IgD-negative memory B cell (primary cell): ENCODE data around the gene CHD1. TPM values are rescaled to one million over a fixed set of nuclear protein-coding genes. Genes with fewer than 3 reads are reported as not detected.
A peak's percentile ranks its signal among the peaks of the same experiment; 100 is the strongest.

Experiments used
- H3K27ac Mint-ChIP-seq, 3 donors: one replicate each; pipeline ENCODE4 v1.8.0; 2020 to 2022; ENCODE audit warnings: mild to moderate bottlenecking in 3 of 3, mixed read lengths in 3 of 3, moderate library complexity in 1 of 3
- H3K27me3 Mint-ChIP-seq: one replicate; pipeline ENCODE4 v1.8.0; 2021; ENCODE audit warnings: mixed read lengths
- H3K36me3 Mint-ChIP-seq: one replicate; pipeline ENCODE4 v1.8.0; 2020; ENCODE audit warnings: mild to moderate bottlenecking, mixed read lengths
- H3K4me1 Mint-ChIP-seq, 3 donors: one replicate each; pipeline ENCODE4 v1.8.0; 2020 to 2022; ENCODE audit warnings: mixed read lengths in 3 of 3, mild to moderate bottlenecking in 1 of 3
- H3K4me3 Mint-ChIP-seq, 4 donors: one replicate each; pipeline ENCODE4 v1.8.0; 2020 to 2022; ENCODE audit warnings: mild to moderate bottlenecking in 4 of 4, mixed read lengths in 4 of 4, moderate library complexity in 3 of 4
- H3K9me3 Mint-ChIP-seq, 3 donors: one replicate each; pipeline ENCODE4 v1.8.0; 2020 to 2021; ENCODE audit warnings: mixed read lengths in 3 of 3, mild to moderate bottlenecking in 1 of 3
- polyA plus RNA-seq: library from polyadenylated mRNA; unstranded; fragments of 300-500 nt; fragmentation: Illumina TruSeq; gene quantifications from one replicate; pipeline ENCODE4 v1.2.3, GENCODE V29; 2021

The CHD1 gene
- polyA plus RNA-seq, 1 donor from 2014 or later: 13.9 TPM

- Mint-ChIP-seq H3K36me3 (peaks cover 7% of the 10 kb centered on the region), H3K4me1 (peaks cover 3 to 4% (median 3%) of the 10 kb centered on the region in 3 donors), H3K9me3 (no peaks in the 10 kb centered on the region), H3K27me3 (no peaks in the 10 kb centered on the region), H3K27ac (no peak overlapping the region), H3K4me3 (no peak overlapping the region)
These were observed 30.1 kb downstream of the CHD1 start for GRCh38 chr5:98898743-98899142.

- Mint-ChIP-seq H3K27ac (no peak overlapping the region), H3K36me3 (no peaks in the 10 kb centered on the region), H3K27me3 (no peaks in the 10 kb centered on the region), H3K9me3 (no peaks in the 10 kb centered on the region), H3K4me3 (no peak overlapping the region), H3K4me1 (no peaks in the 10 kb centered on the region)
These were observed 37.2 kb downstream of the CHD1 start for GRCh38 chr5:98891591-98891990.

GRCh38 chr5:98880598-98880997, 48.2 kb downstream of the CHD1 start:
- H3K4me1 Mint-ChIP-seq: no peaks in the 10 kb centered on the region
- no peak overlapping the region for H3K27ac Mint-ChIP-seq
- H3K27me3 Mint-ChIP-seq: no peaks in the 10 kb centered on the region
- H3K36me3 Mint-ChIP-seq: peaks cover 7% of the 10 kb centered on the region
- H3K9me3 Mint-ChIP-seq: no peaks in the 10 kb centered on the region
- no peak overlapping the region for H3K4me3 Mint-ChIP-seq

- Mint-ChIP-seq H3K9me3 (no peaks in the 10 kb centered on the region), H3K27ac (no peak overlapping the region), H3K36me3 (peaks cover 7% of the 10 kb centered on the region), H3K4me1 (no peaks in the 10 kb centered on the region), H3K27me3 (no peaks in the 10 kb centered on the region), H3K4me3 (no peak overlapping the region)
These were observed 48.7 kb downstream of the CHD1 start for GRCh38 chr5:98880151-98880550.

GRCh38 chr5:98877600-98877999, 51.2 kb downstream of the CHD1 start:
- Mint-ChIP-seq H3K4me1 (no peaks in the 10 kb centered on the region), H3K36me3 (peaks cover 3% of the 10 kb centered on the region), H3K27ac (no peak overlapping the region)

GRCh38 chr5:98872674-98873073, 56.1 kb downstream of the CHD1 start:
- Mint-ChIP-seq H3K4me3 (no peak overlapping the region), H3K36me3 (peaks cover 9% of the 10 kb centered on the region)

More at GRCh38 chr5:98877600-98877999, 51.2 kb downstream of the CHD1 start:
- Mint-ChIP-seq H3K4me3 (no peak overlapping the region), H3K27me3 (no peaks in the 10 kb centered on the region), H3K9me3 (no peaks in the 10 kb centered on the region)

GRCh38 chr5:98865690-98866089, 63.1 kb downstream of the CHD1 start:
- H3K4me1 Mint-ChIP-seq: no peaks in the 10 kb centered on the region
- no peaks in the 10 kb centered on the region for H3K9me3 Mint-ChIP-seq
- peak overlapping the region in 1 of 3 donors; percentile 41 for H3K27ac Mint-ChIP-seq
- H3K36me3 Mint-ChIP-seq: peaks cover 18% of the 10 kb centered on the region
- no peak overlapping the region for H3K4me3 Mint-ChIP-seq
- no peaks in the 10 kb centered on the region for H3K27me3 Mint-ChIP-seq

More at GRCh38 chr5:98872674-98873073, 56.1 kb downstream of the CHD1 start:
- no peaks in the 10 kb centered on the region for H3K4me1 Mint-ChIP-seq
- no peak overlapping the region for H3K27ac Mint-ChIP-seq
- no peaks in the 10 kb centered on the region for H3K27me3 Mint-ChIP-seq
- H3K9me3 Mint-ChIP-seq: no peaks in the 10 kb centered on the region

- Mint-ChIP-seq H3K9me3 (peaks cover 2 to 3% (median 3%) of the 10 kb centered on the region in 3 donors), H3K27ac (peak overlapping the region in 1 of 3 donors; percentile 89), H3K36me3 (peaks cover 3% of the 10 kb centered on the region), H3K27me3 (no peaks in the 10 kb centered on the region), H3K4me1 (peaks cover 0 to 4% (median 0%) of the 10 kb centered on the region in 3 donors), H3K4me3 (no peak overlapping the region)
These were observed 81.8 kb downstream of the CHD1 start for GRCh38 chr5:98847054-98847453.

GRCh38 chr5:98846520-98846919, 82.3 kb downstream of the CHD1 start:
- H3K27me3 Mint-ChIP-seq: no peaks in the 10 kb centered on the region
- H3K4me3 Mint-ChIP-seq: no peak overlapping the region
- peaks cover 3% of the 10 kb centered on the region for H3K36me3 Mint-ChIP-seq
- H3K27ac Mint-ChIP-seq: no peak overlapping the region
- peaks cover 2 to 3% (median 3%) of the 10 kb centered on the region in 3 donors for H3K9me3 Mint-ChIP-seq
- peaks cover 0 to 4% (median 0%) of the 10 kb centered on the region in 3 donors for H3K4me1 Mint-ChIP-seq

GRCh38 chr5:98845878-98846277, 82.9 kb downstream of the CHD1 start:
- H3K4me1 Mint-ChIP-seq: peaks cover 0 to under 1% (median 0%) of the 10 kb centered on the region in 3 donors
- no peak overlapping the region for H3K4me3 Mint-ChIP-seq
- H3K27me3 Mint-ChIP-seq: no peaks in the 10 kb centered on the region
- no peak overlapping the region for H3K27ac Mint-ChIP-seq
- H3K36me3 Mint-ChIP-seq: peaks cover 3% of the 10 kb centered on the region
- peaks cover 2 to 3% (median 3%) of the 10 kb centered on the region in 3 donors for H3K9me3 Mint-ChIP-seq

GRCh38 chr5:98844865-98845264, 83.9 kb downstream of the CHD1 start:
- Mint-ChIP-seq H3K36me3 (peaks cover 4% of the 10 kb centered on the region), H3K9me3 (peaks cover 2 to 3% (median 3%) of the 10 kb centered on the region in 3 donors), H3K27ac (peak overlapping the region in 1 of 3 donors; percentile 39), H3K27me3 (no peaks in the 10 kb centered on the region), H3K4me1 (peaks cover 0 to 2% (median 1%) of the 10 kb centered on the region in 3 donors), H3K4me3 (no peak overlapping the region)

GRCh38 chr5:98843481-98843880, 85.3 kb downstream of the CHD1 start:
- Mint-ChIP-seq H3K4me3 (no peak overlapping the region), H3K27me3 (no peaks in the 10 kb centered on the region), H3K4me1 (peaks cover 0 to 4% (median 3%) of the 10 kb centered on the region in 3 donors), H3K9me3 (peaks cover 2 to 3% (median 3%) of the 10 kb centered on the region in 3 donors), H3K36me3 (peaks cover 5% of the 10 kb centered on the region), H3K27ac (no peak overlapping the region)

GRCh38 chr5:98840946-98841345, 87.9 kb downstream of the CHD1 start:
- H3K4me3 Mint-ChIP-seq: no peak overlapping the region
- H3K36me3 Mint-ChIP-seq: peaks cover 6% of the 10 kb centered on the region
- H3K4me1 Mint-ChIP-seq: peaks cover 0 to 4% (median 3%) of the 10 kb centered on the region in 3 donors
- no peaks in the 10 kb centered on the region for H3K27me3 Mint-ChIP-seq
- H3K27ac Mint-ChIP-seq: no peak overlapping the region
- peaks cover 2 to 3% (median 3%) of the 10 kb centered on the region in 3 donors for H3K9me3 Mint-ChIP-seq

GRCh38 chr5:98839469-98840383, 89.1 kb downstream of the CHD1 start:
- peaks cover 0 to 4% (median 3%) of the 10 kb centered on the region in 3 donors for H3K4me1 Mint-ChIP-seq
- H3K36me3 Mint-ChIP-seq: peaks cover 5% of the 10 kb centered on the region
- no peak overlapping the region for H3K27ac Mint-ChIP-seq
- peak overlapping the region in 3 of 4 donors; percentile 5 to 65 (median 52) for H3K4me3 Mint-ChIP-seq
- H3K27me3 Mint-ChIP-seq: no peaks in the 10 kb centered on the region
- H3K9me3 Mint-ChIP-seq: peaks cover 0 to 3% (median 2%) of the 10 kb centered on the region in 3 donors

GRCh38 chr5:98836175-98836574, 92.6 kb downstream of the CHD1 start:
- Mint-ChIP-seq H3K4me3 (no peak overlapping the region), H3K36me3 (peaks cover 5% of the 10 kb centered on the region), H3K4me1 (peaks cover 0 to 4% (median 3%) of the 10 kb centered on the region in 3 donors), H3K27me3 (no peaks in the 10 kb centered on the region), H3K9me3 (no peaks in the 10 kb centered on the region), H3K27ac (no peak overlapping the region)
